Measurements from ENCODE around the gene PIP5K1B.
"Not testable (repeated sequence)": the region's sequence is repeated elsewhere in the genome, so short reads cannot be mapped to it uniquely, and the experiment has no call there.

Gene PIP5K1B

DNA sequence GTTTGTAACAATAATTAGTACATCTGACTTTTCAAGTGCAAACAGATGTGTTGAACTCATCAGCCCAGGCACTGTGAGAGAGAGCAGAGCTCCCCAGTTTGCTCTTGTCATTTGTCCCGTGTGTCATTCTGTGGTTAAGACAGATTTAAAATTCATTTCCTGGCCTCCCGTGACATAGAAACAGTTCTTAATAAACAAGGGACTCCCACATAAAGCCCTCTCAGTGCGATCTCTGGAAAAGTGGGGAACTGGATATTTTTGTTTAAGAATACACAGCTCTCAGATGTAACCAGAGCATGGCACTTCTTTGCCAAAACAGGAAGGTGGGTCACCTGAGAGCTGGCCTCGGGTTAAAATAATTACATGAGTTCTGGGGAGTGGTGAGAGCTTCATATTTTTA is 250.3 kb downstream of the PIP5K1B start:
- DNase-seq (ENCODE audit: low spot score) = no peak

DNA sequence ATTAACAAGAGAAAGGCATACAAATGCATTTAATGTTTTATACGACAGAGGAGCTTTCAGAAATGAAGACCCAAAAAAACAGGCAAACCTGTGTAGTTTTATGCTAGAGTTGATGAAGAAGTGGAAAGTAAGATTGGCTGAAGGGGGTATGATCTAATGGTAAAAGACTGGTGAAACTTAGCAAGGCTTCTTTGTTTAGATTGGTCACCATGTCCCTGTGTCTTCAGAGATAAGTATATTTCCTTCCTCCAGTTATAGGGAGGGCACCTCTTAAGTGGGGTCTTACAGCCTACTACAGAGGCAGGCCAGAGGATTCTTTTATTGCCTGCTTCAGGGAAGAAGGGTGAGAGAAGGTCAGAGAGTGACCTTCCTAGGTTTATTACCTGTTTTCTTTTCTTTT is 252.4 kb downstream of the PIP5K1B start:
- DNase-seq (ENCODE audit: low spot score) = no peak

DNA sequence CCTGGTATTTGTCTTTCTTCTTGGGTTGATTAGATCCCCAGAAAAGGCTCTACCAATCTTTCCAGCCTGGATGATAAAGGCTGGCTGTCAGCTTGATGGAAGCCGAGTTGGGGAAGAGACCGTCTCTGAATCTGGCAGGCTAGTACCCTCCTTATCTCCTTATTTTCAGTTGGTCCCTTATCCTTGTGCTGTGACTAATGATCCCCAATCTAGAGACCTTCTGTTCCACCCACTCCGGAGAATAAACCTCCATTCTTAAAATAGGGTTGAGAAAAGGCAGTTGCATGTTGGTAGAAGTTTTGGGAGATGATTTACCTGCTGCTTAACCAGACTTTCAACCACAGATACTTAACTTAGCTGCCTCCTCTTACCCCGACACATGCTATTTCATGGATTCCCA is 256.5 kb downstream of the PIP5K1B start:
- no peak for DNase-seq (ENCODE audit: low spot score)

DNA sequence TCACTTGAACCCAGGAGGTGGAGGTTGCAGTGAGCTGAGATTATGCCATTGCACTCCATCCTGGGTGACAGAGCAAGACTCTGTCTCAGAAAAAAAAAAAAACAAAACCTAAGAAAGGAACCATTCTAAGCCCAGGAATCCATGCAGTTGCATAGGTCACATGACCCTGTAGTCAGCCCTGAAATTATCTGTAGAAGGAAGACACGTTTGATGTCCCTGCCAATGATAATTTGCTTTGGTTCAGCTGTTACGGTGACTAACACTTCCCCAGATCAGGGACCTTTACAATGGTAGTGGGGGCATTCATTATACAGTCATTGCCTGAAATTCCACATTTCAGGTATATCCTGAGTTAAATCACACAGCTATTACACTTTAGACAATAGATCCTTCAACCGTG is 258.4 kb downstream of the PIP5K1B start:
- DNase-seq (ENCODE audit: low spot score) = no peak

DNA sequence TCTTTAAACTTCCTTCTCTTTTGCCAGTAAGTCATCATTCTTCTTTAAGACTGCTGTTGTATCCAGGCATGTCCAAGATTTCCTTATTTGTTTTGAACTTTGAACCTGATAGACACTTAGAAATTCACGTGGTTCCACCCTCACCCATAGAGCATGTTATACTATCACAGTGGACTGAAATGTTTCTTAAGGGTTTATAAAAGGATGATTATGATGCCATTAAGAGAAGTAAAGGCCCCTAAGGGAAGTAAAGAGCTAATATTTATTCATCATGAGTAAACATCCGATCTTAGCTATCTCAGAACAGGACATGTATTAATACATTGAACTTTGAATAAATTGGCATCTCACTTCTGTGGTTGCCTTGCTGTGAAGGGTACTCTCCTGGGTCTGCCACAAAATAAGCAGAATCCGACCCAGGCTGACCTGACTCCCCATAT is 259.1 kb downstream of the PIP5K1B start:
- DNase-seq (ENCODE audit: low spot score) = no peak

DNA sequence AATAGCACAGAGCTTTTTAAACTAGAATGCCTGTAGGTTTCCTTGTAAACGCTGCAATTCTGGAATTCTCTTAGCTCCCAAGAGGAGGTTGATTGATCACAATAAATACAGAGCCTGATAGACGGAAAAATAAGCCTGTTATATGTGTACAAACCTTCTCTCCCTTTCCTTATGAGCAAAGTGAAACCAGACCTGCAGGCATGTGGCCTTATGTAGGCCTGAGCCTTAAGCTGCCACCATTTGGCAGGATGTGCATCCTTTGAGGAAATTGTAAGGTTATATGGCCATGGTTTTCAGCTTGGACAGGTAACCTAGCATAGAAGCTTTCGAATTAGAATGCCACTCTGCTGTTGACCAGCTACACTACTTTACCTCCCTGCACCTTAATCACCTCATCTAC is 259.7 kb downstream of the PIP5K1B start:
- no peak for DNase-seq (ENCODE audit: low spot score)

DNA sequence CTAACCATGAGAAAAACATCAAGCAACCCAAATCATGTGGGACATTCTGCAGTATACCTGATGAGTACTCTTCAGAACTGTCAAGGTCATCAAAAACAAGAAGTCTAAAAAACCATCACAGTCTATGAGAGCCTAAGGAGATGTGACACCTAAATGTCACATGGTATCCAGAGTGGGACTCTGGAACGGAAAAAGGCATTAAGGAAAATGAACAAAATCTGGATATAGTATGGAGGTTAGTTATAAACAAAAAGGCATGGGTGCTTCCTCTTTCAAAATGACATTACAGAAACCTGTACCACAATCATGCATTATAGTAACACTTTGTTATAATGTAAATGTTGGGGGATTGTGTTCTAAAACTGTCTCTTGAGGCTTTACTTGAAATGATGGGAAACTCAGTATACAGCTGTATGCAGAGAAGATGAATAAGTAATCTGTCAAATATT is 261.5 kb downstream of the PIP5K1B start:
- DNase-seq (ENCODE audit: low spot score) = no peak

DNA sequence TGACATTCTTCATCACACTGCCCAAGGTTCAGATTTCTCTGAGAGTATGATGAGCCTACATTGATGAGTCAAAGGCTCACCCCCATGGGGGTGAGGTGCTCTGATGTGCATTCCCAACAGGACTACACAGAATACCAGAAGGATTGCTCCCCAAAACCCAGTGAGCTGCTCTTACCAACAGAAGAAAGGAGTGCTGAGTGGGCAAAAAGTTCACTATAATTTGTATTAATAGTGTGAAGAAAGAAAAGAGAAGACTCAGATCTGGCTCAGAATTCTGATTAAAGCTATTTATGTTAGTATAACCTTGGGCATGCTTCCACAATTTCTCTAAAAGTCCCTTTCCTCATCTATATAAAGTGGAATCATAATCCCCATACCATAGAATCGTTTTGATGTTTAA is 262.8 kb downstream of the PIP5K1B start:
- no peak for DNase-seq (ENCODE audit: low spot score)

DNA sequence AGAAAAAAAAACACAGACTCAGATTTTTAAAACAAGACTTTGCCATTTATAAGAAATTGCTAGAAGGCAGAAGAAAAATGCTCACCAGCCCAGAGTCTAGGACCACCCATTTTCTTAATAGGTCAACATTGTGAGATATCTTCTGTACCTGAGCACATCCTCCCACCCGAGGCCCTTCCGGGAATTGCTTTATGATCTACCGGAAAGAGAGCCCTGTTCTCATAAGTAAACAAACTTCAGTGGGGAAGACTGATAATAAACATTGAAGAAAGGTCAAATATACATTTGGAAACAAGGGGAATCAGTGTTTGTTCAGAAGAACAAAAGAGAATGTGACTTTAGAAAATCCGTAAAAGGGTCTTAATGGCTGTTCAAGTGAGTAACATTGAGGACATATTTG is 264.5 kb downstream of the PIP5K1B start:
- no peak for DNase-seq (ENCODE audit: low spot score)

DNA sequence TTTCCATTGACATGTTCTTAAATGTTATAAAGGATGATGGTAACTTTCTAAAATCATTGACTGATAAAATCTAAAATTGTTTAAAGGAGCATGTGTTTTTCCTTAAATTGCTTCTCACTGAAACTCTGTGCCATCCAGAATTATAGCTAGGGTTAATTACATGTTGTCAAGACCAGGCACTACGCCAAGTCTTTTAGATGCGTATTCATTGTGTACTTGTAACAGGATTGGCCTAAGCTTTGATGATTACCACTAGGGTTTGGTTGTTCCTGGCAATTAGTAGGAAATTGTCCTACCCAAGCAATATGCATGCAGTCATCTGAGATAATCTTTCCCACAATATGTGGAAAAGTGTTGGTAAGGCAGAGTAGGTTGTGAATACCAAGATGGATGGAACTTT is 265.1 kb downstream of the PIP5K1B start:
- no peak for DNase-seq (ENCODE audit: low spot score)

DNA sequence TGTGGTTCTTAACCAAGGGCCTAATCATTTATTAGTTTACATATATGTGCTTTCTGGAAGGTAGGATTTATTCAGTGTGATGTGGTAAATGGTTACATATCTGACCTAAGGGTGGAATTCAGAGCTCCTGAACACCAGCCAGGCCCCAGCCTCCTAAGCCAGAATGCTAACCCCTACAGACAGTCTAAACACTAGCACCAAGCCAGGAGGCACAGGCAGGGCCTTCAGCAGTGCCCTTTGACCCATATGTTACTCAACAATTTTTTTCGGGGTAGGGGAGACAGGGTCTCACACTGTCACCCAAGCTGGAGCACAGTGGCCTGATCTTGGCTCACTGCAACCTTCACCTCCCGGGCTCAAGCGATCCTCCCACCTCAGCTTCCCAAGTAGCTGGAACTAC is 268.6 kb downstream of the PIP5K1B start:
- DNase-seq (ENCODE audit: low spot score) = no peak

DNA sequence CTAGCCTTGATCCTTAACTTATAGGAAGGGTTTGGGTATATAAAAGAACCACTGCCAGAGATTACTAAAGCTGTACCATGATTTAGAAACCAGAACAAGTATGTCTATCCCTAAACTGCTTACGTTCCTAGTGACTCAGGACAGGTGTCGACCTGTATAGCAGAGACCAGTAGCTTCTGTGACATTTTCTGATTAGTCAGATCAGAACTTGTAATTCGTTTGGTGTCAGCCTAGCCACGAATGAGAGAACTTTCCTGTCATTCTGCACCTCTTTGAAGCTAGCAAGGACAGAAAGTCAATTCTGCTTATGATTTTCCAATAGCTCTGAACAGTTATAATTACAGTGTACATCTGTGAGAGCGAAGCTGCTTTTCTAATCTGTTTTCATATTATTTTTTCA is 269.4 kb downstream of the PIP5K1B start:
- no peak for DNase-seq (ENCODE audit: low spot score)

DNA sequence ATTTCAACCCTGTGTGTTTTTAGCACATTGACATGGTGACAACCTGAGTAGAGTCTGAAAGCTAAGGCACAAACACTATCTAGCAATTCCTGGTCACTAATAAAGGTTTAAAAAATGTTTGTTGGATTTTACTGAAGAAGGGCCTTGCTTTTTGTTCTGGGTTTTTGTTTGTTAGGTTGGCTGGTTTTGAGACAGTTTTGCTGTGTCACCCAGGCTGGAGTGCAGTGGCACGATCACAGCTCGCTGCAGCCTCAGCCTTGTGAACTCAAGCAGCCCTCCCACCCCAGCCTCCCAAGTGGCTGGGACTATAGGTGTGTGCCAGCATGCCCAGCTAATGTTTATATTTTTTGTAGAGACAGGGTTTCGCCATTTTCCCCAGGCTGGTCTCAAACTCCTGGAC is 269.9 kb downstream of the PIP5K1B start:
- no peak for DNase-seq (ENCODE audit: low spot score)

DNA sequence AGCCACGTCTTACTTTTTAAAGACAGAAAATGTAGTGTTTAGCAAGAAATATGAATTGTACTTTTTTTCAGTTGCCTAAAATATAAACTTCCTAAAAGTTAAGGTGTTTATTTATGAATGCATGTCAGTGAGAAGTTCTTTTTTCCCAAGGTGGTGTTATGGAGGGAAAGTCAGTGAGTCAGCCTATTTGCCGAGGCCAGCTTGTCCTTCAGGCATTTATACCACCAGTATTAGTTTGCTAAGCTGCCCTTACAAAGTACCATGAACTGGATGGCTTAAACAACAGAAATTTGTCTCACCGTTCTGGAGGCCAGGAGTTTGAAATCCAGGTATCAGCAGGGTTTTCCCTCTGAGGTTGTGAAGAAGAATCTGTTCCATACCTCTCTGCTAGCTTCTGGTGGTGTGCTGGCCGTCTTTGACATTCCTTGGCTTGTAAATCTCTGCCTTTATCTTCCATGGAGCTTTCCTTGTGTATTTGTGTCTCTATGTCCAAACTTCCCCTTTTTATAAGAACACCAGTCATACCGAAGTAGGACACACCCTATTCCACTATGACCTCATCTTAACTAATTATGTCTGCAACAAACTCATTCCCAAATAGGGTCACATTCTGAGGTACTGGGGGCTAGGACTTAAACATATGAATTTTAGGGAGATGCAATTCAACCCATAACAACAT is 270.5 kb downstream of the PIP5K1B start:
- no peak for DNase-seq (ENCODE audit: low spot score)

DNA sequence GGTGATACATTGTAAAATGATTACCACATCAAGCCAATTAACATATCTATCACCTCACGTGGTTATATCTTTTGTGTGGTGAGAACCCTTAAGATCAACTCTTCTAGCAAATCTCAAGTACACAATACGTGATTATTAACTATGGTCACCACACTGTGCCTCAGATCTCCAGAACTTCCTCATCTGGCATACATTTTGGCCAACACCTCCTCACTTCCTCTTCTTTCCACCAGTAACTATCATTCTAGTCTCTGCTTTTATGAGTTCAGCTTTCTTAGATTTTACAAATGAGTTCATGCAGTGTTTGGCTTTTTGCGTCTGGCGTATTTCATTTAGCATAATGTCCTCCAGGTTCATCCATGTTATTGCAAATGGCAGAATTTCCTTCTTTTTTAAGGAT is 273.0 kb downstream of the PIP5K1B start:
- DNase-seq (ENCODE audit: low spot score) = no peak

DNA sequence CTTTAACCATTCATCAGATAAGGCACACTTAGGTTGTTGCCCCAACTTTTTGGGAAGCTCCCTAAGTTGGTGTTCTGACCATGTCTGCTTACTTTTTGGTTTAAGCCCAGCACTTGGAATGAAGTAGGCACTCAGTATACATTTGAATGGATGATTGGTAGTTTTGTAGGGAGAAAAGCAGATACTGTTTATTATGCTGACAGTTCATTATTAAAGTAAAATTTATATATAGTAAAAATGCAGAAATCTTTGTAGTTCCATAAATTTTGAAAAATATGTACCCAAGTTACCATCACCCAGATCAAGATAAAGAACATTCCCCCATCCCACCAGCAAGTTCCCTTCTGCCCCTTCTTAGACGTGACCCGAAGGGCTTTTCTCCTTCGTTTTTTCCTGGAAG is 273.5 kb downstream of the PIP5K1B start:
- no peak for DNase-seq (ENCODE audit: low spot score)

DNA sequence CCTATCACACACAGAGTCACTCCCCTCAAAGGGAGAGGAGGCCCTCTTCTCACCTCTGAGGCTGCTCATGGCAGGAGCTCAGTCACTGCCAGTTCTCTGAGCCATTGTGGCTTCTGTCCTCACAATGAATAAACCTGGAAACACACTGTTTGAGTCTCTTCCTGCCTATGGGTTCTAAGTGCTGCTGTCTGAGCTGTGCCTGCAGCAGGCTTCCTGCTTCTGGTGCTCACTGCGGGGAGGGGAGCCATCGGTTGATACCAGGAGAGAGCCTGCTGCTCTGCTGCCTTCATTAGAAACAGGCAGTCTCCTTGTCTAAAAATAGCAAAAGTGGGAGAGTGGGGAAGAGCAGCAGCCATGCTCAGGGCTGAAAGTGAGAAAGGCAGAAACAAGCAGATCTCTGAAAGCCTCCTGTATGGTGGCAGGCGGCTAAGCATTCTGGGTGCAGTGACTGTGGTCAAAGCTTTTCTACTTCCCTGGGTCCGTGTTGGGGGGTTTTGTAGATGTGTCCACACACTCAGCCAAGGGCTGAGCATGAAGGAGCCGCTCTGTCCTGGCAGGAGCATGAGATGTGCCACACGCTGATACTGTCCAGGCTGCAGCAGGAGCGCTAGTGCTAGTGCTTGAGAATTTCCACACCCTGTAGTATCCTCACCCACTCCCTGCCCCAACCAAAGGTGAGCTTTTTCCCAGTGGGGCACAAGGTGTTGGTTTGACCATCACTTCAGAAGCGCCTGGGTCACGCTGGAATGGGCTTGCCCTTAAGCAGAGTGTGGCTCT is 274.7 kb downstream of the PIP5K1B start:
- no peak for DNase-seq (ENCODE audit: low spot score)

DNA sequence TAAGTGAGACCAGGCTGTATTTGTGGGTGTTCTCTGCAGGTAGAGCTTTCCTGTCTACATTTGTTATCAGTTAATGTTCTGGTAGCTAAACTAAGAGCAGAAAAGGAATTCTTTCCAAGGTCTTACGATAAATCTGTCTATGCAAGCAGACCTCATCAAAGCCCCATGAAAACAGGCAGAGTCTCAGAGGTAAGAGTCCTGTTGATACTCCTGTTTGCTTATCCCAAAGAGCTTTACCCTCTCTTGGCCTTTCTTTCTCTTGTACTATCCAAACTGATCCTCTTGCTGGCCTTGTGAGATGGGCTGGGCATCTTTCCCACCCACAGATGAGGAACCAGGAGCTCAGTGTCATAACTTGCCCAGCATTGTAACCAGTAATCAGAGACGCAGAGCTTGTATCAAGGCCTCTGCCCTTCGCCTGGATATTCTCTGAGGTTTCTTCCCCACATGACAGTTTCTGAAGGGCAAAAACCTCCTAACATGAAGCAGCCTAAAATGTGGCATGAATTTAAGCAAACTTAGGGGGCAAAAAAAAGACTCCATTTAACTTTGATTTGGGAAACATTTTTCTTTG is 275.4 kb downstream of the PIP5K1B start:
- no peak for DNase-seq (ENCODE audit: low spot score)

DNA sequence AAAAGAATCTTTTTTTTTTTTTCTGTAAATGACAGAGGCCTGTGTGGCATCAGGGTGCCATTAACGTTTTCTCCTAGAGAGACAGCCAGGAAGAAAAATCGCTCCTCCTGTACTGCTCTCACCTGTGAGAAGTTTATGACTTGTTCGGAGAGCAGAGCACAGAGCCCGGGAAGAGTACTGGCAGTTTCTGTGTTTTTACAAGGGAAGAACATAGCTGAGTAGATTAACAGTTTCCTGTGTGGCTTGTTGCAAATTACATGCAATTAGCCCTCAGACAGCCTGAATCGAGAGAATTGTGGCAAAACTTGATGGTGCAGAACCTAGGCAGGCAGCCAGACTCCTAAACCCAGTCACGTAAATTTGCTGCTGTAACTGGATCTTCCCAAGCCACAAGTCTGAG is 276.7 kb downstream of the PIP5K1B start:
- no peak for DNase-seq (ENCODE audit: low spot score)

DNA sequence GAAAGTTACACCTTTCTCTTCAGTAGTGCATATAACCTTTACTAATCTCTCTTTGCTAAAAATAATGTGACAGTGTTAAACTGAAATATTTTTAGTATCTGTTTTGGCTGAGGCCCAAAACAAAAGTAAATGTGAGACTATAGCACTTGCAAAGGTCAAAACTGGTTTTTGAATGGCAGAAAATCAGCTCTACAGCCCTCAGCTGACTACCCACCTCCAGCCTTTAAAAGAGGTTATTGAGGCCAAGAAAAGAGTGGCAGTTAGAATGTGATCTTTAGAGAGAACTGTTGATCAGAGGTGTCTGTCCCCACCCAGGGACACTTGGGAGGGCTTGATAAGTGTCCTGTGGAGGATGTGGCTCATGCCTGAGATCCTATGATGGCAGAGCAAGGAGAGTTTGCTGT is 278.0 kb downstream of the PIP5K1B start:
- DNase-seq (ENCODE audit: low spot score) = no peak

DNA sequence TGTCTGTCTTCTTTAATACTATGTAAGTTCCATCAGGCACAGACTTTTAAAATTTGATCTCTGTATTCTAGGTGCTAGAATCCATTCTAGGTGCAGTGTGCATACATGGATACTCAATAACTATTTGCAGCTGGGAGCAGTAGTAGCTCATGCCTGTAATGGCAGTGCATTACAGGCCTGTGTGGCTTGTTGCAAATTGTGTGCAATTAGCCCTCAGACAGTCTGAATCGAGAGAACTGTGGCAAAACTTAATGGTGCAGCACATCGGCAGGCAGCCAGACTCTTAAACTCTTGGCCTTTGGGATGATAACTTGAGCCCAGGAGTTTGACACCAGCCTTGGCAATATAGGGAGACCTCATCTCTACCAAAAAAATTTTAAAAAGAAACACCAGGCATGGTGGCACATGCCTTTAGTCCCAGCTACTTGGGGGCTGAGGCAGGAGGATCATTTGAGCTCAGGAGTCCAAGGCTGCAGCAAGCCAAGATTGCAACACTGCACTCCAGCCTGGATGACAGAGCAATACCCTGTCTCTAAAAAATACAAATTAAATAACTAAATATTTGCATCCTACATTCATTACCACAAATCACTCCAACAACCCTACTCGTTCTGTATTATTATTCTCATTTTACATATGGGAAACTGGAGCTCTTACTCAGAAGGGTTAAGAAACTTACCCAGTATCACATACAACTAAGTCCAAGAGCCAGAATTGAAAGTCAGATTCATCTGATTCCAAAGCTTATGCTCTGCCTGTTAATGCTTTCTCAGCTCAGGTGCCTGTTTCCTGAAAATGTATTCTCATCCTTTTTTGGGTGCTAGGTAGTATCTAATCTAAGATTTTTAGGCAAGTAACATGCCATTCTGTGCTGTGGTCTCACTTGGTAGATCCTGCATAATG is 278.7 kb downstream of the PIP5K1B start:
- no peak for DNase-seq (ENCODE audit: low spot score)

DNA sequence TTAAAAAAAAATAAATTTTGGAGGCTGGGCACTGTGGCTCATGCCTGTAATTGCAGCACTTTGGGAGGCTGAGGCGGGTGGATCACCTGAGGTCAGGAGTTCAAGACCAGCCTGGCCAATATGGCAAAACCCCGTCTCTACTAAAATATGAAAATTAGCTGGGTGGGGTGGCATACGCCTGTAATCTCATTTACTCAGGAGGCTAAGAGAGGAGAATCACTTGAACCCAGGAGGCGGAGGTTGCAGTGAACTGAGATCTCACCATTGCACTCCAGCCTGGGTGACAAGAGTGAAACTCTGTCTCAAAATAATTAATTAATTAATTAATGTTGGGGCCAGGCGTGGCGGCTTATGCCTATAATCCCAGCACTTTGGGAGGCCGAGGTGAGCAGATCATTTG is 281.9 kb downstream of the PIP5K1B start:
- not testable (repeated sequence) for DNase-seq (ENCODE audit: low spot score)
